WTC11 (cell line): ENCODE data around the gene GPR39. TPM values are rescaled to one million over a fixed set of nuclear protein-coding genes. Genes with fewer than 3 reads are reported as not detected.
A peak's percentile ranks its signal among the peaks of the same experiment; 100 is the strongest.

Source experiments
- ATAC-seq: fragments of 200-7000 bp; cut with Tn5 transposase; 2 replicates; pipeline ENCODE4 v1.10.0; 2021; ENCODE audit warnings: mild to moderate bottlenecking, moderate library complexity
- CTCF ChIA-PET: fragments of 300-600 bp; sonication (Branson Sonifier 250); formaldehyde crosslinking; loops from one replicate; lab custom pipeline; 2021; ENCODE audit warnings: antibody characterized with exemption; lab: Charles Lee
- POLR2A ChIA-PET: fragments of 350-600 bp; sonication (Branson Sonifier 250); formaldehyde crosslinking; loops from one replicate; lab custom pipeline; 2021; ENCODE audit warnings: antibody characterized with exemption; lab: Charles Lee
- DNase-seq: peaks from one replicate; pipeline ENCODE4 v3.0.0; 2021; ENCODE audit warnings: low spot score
- H3K27ac Mint-ChIP-seq: 2 replicates; pipeline ENCODE4 v1.8.0; 2021; ENCODE audit warnings: mixed read lengths
- H3K27me3 Mint-ChIP-seq: 2 replicates; pipeline ENCODE4 v1.8.0; 2021; ENCODE audit warnings: low read depth, mild to moderate bottlenecking, moderate library complexity, mixed read lengths
- H3K36me3 Mint-ChIP-seq: 2 replicates; pipeline ENCODE4 v1.8.0; 2021; ENCODE audit warnings: mixed read lengths
- H3K4me1 Mint-ChIP-seq: 2 replicates; pipeline ENCODE4 v1.8.0; 2022; ENCODE audit warnings: mixed read lengths
- H3K4me3 Mint-ChIP-seq: 2 replicates; pipeline ENCODE4 v1.8.0; 2021; ENCODE audit warnings: mild to moderate bottlenecking, moderate library complexity, mixed read lengths
- H3K9me3 Mint-ChIP-seq: 2 replicates; pipeline ENCODE4 v1.8.0; 2021; ENCODE audit warnings: mixed read lengths
- ATF1 ChIP-seq: sonication (generic); formaldehyde crosslinking; IDR thresholded peaks from 2 replicates; pipeline ENCODE4 v1.8.1; 2023; ENCODE audit warnings: mild to moderate bottlenecking, moderate library complexity, missing genetic modification reagents
- CDX4 ChIP-seq: fragments of 250-450 bp; sonication (Bioruptor Pico); IDR thresholded peaks from 2 replicates; pipeline ENCODE4 v1.9.0; 2021; ENCODE audit warnings: moderate library complexity, mild to moderate bottlenecking, inconsistent platforms, borderline replicate concordance
- ELF4 ChIP-seq: sonication (generic); formaldehyde crosslinking; IDR thresholded peaks from 2 replicates; pipeline ENCODE4 v1.8.1; 2022; ENCODE audit warnings: low read depth, mild to moderate bottlenecking, moderate library complexity, missing genetic modification reagents
- FOXJ3 ChIP-seq: sonication (generic); formaldehyde crosslinking; IDR thresholded peaks from 2 replicates; pipeline ENCODE4 v1.9.0; 2021; ENCODE audit warnings: missing genetic modification reagents, mild to moderate bottlenecking, borderline replicate concordance
- GRHL2 ChIP-seq: fragments of 250-450 bp; sonication (Bioruptor Pico); IDR thresholded peaks from 2 replicates; pipeline ENCODE4 v1.8.0; 2022; ENCODE audit warnings: mild to moderate bottlenecking, moderate library complexity; ENCODE audit not compliant: insufficient replicate concordance, severe bottlenecking
- JAZF1 ChIP-seq: fragments of 250-450 bp; sonication (Bioruptor Pico); IDR thresholded peaks from 2 replicates; pipeline ENCODE4 v1.9.0; 2021; ENCODE audit warnings: moderate library complexity, mild to moderate bottlenecking, inconsistent platforms
- JUN ChIP-seq: sonication (generic); formaldehyde crosslinking; IDR thresholded peaks from 2 replicates; pipeline ENCODE4 v1.8.0; 2023; ENCODE audit warnings: mild to moderate bottlenecking, missing genetic modification reagents
- MAX ChIP-seq: sonication (generic); formaldehyde crosslinking; IDR thresholded peaks from 2 replicates; pipeline ENCODE4 v1.8.0; 2022; ENCODE audit warnings: mild to moderate bottlenecking, missing genetic modification reagents
- NR2C2 ChIP-seq: sonication (generic); formaldehyde crosslinking; IDR thresholded peaks from 2 replicates; pipeline ENCODE4 v1.8.0; 2022; ENCODE audit warnings: mild to moderate bottlenecking, missing genetic modification reagents
- RORB ChIP-seq: fragments of 250-450 bp; sonication (Bioruptor Pico); IDR thresholded peaks from 2 replicates; pipeline ENCODE4 v1.9.0; 2021; ENCODE audit warnings: mild to moderate bottlenecking
- SP1 ChIP-seq: sonication (generic); formaldehyde crosslinking; conservative IDR thresholded peaks from 2 replicates; pipeline ENCODE4 v1.8.1; 2022; ENCODE audit warnings: missing genetic modification reagents
- TEAD4 ChIP-seq: sonication (generic); formaldehyde crosslinking; IDR thresholded peaks from 2 replicates; pipeline ENCODE4 v1.8.0; 2022; ENCODE audit warnings: mild to moderate bottlenecking, missing genetic modification reagents
- USF2 ChIP-seq: sonication (generic); formaldehyde crosslinking; IDR thresholded peaks from 2 replicates; pipeline ENCODE4 v1.8.1; 2023; ENCODE audit warnings: mild to moderate bottlenecking, missing genetic modification reagents, moderate library complexity
- ZMAT4 ChIP-seq: fragments of 250-450 bp; sonication (Bioruptor Pico); IDR thresholded peaks from 2 replicates; pipeline ENCODE4 v1.9.0; 2021; ENCODE audit warnings: mild to moderate bottlenecking
- ZNF281 ChIP-seq: sonication (generic); formaldehyde crosslinking; IDR thresholded peaks from 2 replicates; pipeline ENCODE4 v1.8.0; 2023; ENCODE audit warnings: mild to moderate bottlenecking, missing genetic modification reagents
- ZNF396 ChIP-seq: fragments of 250-450 bp; sonication (Bioruptor Pico); IDR thresholded peaks from 2 replicates; pipeline ENCODE4 v1.8.0; 2021; ENCODE audit warnings: mild to moderate bottlenecking, moderate library complexity, borderline replicate concordance
- ZNF425 ChIP-seq: fragments of 250-450 bp; sonication (Bioruptor Pico); conservative IDR thresholded peaks from 2 replicates; pipeline ENCODE4 v1.9.0; 2021; ENCODE audit warnings: mild to moderate bottlenecking
- total RNA-seq: library from RNA; stranded (reverse); gene quantifications from 3 replicates; pipeline ENCODE4 v1.2.3, GENCODE V29; 2021

The GPR39 gene
- total RNA-seq, 1 experiment from 2014 or later, result 0.74 TPM

- TF ChIP-seq JUN (CRISPR knock-in tag) (no peak), ZNF425 (CRISPR knock-in tag) (no peak), ZNF396 (CRISPR knock-in tag) (no peak), RORB (CRISPR knock-in tag) (no peak)
Observed at GRCh38 chr2:132419235-132419634, 2.6 kb downstream of the GPR39 start (continued).

GRCh38 chr2:132419941-132420340 lies 3.3 kb downstream of the GPR39 start:
- H3K9me3 Mint-ChIP-seq, result no peaks in the 10 kb centered on the region
- H3K4me1 Mint-ChIP-seq, result peaks cover 41% of the 10 kb centered on the region
- no peak for ATAC-seq
- POLR2A ChIA-PET, result no interaction called here
- H3K36me3 Mint-ChIP-seq, result no peaks in the 10 kb centered on the region
- H3K4me3 Mint-ChIP-seq, result no peak overlapping the region
- peaks cover 96% of the 10 kb centered on the region for H3K27me3 Mint-ChIP-seq
- CTCF ChIA-PET, result no interaction called here
- TF ChIP-seq ZMAT4 (CRISPR knock-in tag), result 0 out of 2 replicates have a peak, but pooled peaks have one; percentile 18
- no peak for TF ChIP-seq ZNF281 (CRISPR knock-in tag)
- TF ChIP-seq NR2C2, result no peak
- TF ChIP-seq, all 79 proteins: peak for 1
- no peak overlapping the region for H3K27ac Mint-ChIP-seq
- no peak for DNase-seq

- no peak for TF ChIP-seq USF2 (CRISPR knock-in tag)
- no peak for TF ChIP-seq FOXJ3
- TF ChIP-seq JAZF1 (CRISPR knock-in tag), result no peak
- TF ChIP-seq CDX4, result no peak
- no peak for TF ChIP-seq ATF1
- TF ChIP-seq TEAD4, result no peak
- TF ChIP-seq GRHL2 (CRISPR knock-in tag), result no peak
- TF ChIP-seq MAX, result no peak
- no peak for TF ChIP-seq ELF4 (CRISPR knock-in tag)
- no peak for TF ChIP-seq SP1 (CRISPR knock-in tag)
- no peak overlapping the region for H3K4me3 Mint-ChIP-seq
- no peak for ATAC-seq
- H3K27ac Mint-ChIP-seq, result no peak overlapping the region
- ChIA-PET POLR2A (no interaction called here), CTCF (interaction anchor here (1.5 kb wide), 1 partner anchor 72 kb away, joined by 4 read pairs; no protein-coding TSS in a partner anchor)
- DNase-seq, result no peak
- no peaks in the 10 kb centered on the region for H3K36me3 Mint-ChIP-seq
- peaks cover 33% of the 10 kb centered on the region for H3K4me1 Mint-ChIP-seq
- peaks cover 96% of the 10 kb centered on the region for H3K27me3 Mint-ChIP-seq
- no peaks in the 10 kb centered on the region for H3K9me3 Mint-ChIP-seq
Observed at GRCh38 chr2:132420816-132421805, 4.5 kb downstream of the GPR39 start.
